ENCODE results near the gene FLNC. TPM values are rescaled to one million over a fixed set of nuclear protein-coding genes. Genes with fewer than 3 reads are reported as not detected.

Gene FLNC
- total and polyA plus RNA-seq, 2 donors (not counting 3 experiments of a cell fraction or from before 2014, with no cell fraction given), result 19.5 to 81.9 TPM

DNA sequence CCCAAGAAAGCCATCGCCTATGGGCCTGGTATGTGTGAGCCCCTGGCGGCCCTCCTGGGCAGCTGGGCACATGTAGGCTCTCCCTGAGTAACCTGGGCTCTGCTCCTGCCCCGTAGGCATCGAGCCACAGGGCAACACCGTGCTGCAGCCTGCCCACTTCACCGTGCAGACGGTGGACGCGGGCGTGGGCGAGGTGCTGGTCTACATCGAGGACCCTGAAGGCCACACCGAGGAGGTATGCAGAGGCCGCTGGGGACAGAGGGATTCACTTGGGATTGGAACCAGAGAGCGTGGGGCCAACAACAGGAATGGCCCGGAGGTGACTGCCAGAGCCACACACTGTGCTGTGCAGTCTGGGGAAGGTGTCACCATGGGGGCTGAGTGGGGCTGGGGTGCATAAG is 7.3 kb downstream of the FLNC start:
- Histone ChIP-seq H2AFZ (ENCODE audit: low read depth, low read length) (no peak overlapping the region), H3K9me1 (replicated peaks; ENCODE audit: control insufficient read depth, extremely low read depth, insufficient read depth, low read length) (no peaks in the 10 kb centered on the region), H3K79me2 (ENCODE audit: control insufficient read depth, insufficient read depth, low read length) (peaks cover 8% of the 10 kb centered on the region), H4K20me1 (replicated peaks; ENCODE audit: control insufficient read depth, extremely low read depth, insufficient read depth, low read length) (no peaks in the 10 kb centered on the region), H3K27ac (ENCODE audit: insufficient read depth, low read depth, low read length) (no peak overlapping the region), H3K9me3 (replicated peaks; ENCODE audit: control insufficient read depth, insufficient read depth, low read length) (no peaks in the 10 kb centered on the region), H3K4me1 (ENCODE audit: control insufficient read depth, extremely low read depth, insufficient read depth, low read length) (peaks cover 13% of the 10 kb centered on the region), H3K36me3 (ENCODE audit: control insufficient read depth in 2 of 2, extremely low read depth in 1 of 2, insufficient read depth in 2 of 2, low read length in 2 of 2) (peaks cover 11 to 59% of the 10 kb centered on the region in 2 experiments), H3K27me3 (ENCODE audit: control insufficient read depth in 2 of 2, insufficient read depth in 2 of 2, low read length in 2 of 2) (no peaks in the 10 kb centered on the region), H3K4me3 (replicated peaks in 1 of 3; ENCODE audit: insufficient read depth in 1 of 3, low read depth in 1 of 3, low read length in 3 of 3) (no peak overlapping the region), H3K4me2 (ENCODE audit: insufficient read depth, low read length) (no peak overlapping the region), H3K9ac (replicated peaks; ENCODE audit: extremely low read depth, insufficient read depth, low read length) (no peak overlapping the region)
- TSS peak; percentile 57 for BruUV-seq (replicated peaks)
- intact Hi-C loops (cut with micrococcal nuclease), result no loop called here
- dilution Hi-C loops (cut with MboI; ENCODE audit: extremely low pct_ligation_motif_present, low sequenced_read_pairs), result no loop called here
- FAIRE-seq (no peak), DNase-seq (ENCODE audit: low read depth, low spot score) (no peak)
- no peak for TF ChIP-seq MAX (IDR thresholded peaks at IDR 0.05; ENCODE audit: insufficient read depth, insufficient read length)
- no peak for TF ChIP-seq MYC (IDR thresholded peaks at IDR 0.05; ENCODE audit: low read depth, low read length)
- TF ChIP-seq JUN (IDR thresholded peaks at IDR 0.05; ENCODE audit: borderline replicate concordance, insufficient read depth, insufficient read length, low read depth), result no peak
- TF ChIP-seq GATA2 (IDR thresholded peaks at IDR 0.05; ENCODE audit: insufficient read depth, insufficient read length, low read depth, low read length), result no peak
- no peak for TF ChIP-seq POLR2AphosphoS5 (IDR thresholded peaks at IDR 0.05; ENCODE audit: insufficient read depth, low read depth, low read length)
- TF ChIP-seq EZH2 (IDR thresholded peaks at IDR 0.05; ENCODE audit: borderline replicate concordance, low read depth, low read length, severe bottlenecking), result no peak
- no peak for TF ChIP-seq POLR2A (IDR thresholded peaks at IDR 0.05; ENCODE audit: low read depth, low read length)
- TF ChIP-seq FOS (IDR thresholded peaks at IDR 0.05; ENCODE audit: borderline replicate concordance, insufficient read depth, low read length), result no peak
- TF ChIP-seq, protein P1, sequence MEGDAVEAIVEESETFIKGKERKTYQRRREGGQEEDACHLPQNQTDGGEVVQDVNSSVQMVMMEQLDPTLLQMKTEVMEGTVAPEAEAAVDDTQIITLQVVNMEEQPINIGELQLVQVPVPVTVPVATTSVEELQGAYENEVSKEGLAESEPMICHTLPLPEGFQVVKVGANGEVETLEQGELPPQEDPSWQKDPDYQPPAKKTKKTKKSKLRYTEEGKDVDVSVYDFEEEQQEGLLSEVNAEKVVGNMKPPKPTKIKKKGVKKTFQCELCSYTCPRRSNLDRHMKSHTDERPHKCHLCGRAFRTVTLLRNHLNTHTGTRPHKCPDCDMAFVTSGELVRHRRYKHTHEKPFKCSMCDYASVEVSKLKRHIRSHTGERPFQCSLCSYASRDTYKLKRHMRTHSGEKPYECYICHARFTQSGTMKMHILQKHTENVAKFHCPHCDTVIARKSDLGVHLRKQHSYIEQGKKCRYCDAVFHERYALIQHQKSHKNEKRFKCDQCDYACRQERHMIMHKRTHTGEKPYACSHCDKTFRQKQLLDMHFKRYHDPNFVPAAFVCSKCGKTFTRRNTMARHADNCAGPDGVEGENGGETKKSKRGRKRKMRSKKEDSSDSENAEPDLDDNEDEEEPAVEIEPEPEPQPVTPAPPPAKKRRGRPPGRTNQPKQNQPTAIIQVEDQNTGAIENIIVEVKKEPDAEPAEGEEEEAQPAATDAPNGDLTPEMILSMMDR (IDR thresholded peaks at IDR 0.05; ENCODE audit: extremely low read depth in 1 of 2, insufficient read depth in 1 of 2, low read depth in 1 of 2, low read length in 2 of 2), result no peak
- ChIA-PET CTCF (no interaction called here), POLR2A (no interaction called here)

Measured in endothelial cell of umbilical vein (primary cell).